Stimulated activated CD4-positive, alpha-beta T cell treated with anti-CD3 and anti-CD28 coated beads, Interleukin-12 subunit alpha, Interleukin-12 subunit beta, amount 100 ng/mL, for 24 hours (primary cell): ENCODE measurements around the gene FOXP1.

ENCODE experiments used
- DNase-seq, 2 experiments: peaks; one replicate each; pipeline ENCODE4 v3.0.0-alpha.2; 2020; ENCODE audit warnings: low read depth in 2 of 2

FOXP1 gene

GRCh38 chr3:71586810-71587242 lies 3.3 kb upstream of the FOXP1 start:
- DNase-seq: no peak

- no peak for DNase-seq
These were observed 2.6 kb upstream of the FOXP1 start for GRCh38 chr3:71585887-71586809.

- no peak for DNase-seq
These were observed 1.6 kb upstream of the FOXP1 start for GRCh38 chr3:71585131-71585530.

GRCh38 chr3:71584394-71585011 lies 975 bp upstream of the FOXP1 start:
- peak; percentile 59 to 64 for DNase-seq

GRCh38 chr3:71582612-71583565 lies 639 bp downstream of the FOXP1 start:
- DNase-seq: peak; percentile 59 to 77

GRCh38 chr3:71582036-71582611 lies 1.4 kb downstream of the FOXP1 start:
- DNase-seq: peak; percentile 34 to 49

GRCh38 chr3:71581457-71582035 lies 2.0 kb downstream of the FOXP1 start:
- peak; percentile 13 to 25 for DNase-seq

- no peak for DNase-seq
These were observed 2.7 kb downstream of the FOXP1 start for GRCh38 chr3:71580636-71581456.

GRCh38 chr3:71579935-71580406 lies 3.6 kb downstream of the FOXP1 start:
- no peak for DNase-seq

- DNase-seq: no peak
These were observed 4.1 kb downstream of the FOXP1 start for GRCh38 chr3:71579326-71579934.

GRCh38 chr3:71578054-71578751 lies 5.3 kb downstream of the FOXP1 start:
- no peak for DNase-seq

GRCh38 chr3:71577011-71577410 lies 6.5 kb downstream of the FOXP1 start:
- no peak for DNase-seq

- DNase-seq: no peak
These were observed 8.1 kb downstream of the FOXP1 start for GRCh38 chr3:71575433-71575832.

GRCh38 chr3:71573181-71573580 lies 10.3 kb downstream of the FOXP1 start:
- no peak for DNase-seq

GRCh38 chr3:71570546-71570945 lies 13.0 kb downstream of the FOXP1 start:
- no peak for DNase-seq

GRCh38 chr3:71568207-71568606 lies 15.3 kb downstream of the FOXP1 start:
- no peak for DNase-seq

GRCh38 chr3:71566776-71567175 lies 16.8 kb downstream of the FOXP1 start:
- no peak for DNase-seq

- no peak for DNase-seq
These were observed 17.6 kb downstream of the FOXP1 start for GRCh38 chr3:71565976-71566375.

GRCh38 chr3:71565316-71565715 lies 18.2 kb downstream of the FOXP1 start:
- no peak for DNase-seq
